ENCODE data around the gene RENBP. TPM values are rescaled to one million over a fixed set of nuclear protein-coding genes. Genes with fewer than 3 reads are reported as not detected.

RENBP gene
- total RNA-seq, 1 experiment from 2014 or later, result 0.75 TPM

DNA sequence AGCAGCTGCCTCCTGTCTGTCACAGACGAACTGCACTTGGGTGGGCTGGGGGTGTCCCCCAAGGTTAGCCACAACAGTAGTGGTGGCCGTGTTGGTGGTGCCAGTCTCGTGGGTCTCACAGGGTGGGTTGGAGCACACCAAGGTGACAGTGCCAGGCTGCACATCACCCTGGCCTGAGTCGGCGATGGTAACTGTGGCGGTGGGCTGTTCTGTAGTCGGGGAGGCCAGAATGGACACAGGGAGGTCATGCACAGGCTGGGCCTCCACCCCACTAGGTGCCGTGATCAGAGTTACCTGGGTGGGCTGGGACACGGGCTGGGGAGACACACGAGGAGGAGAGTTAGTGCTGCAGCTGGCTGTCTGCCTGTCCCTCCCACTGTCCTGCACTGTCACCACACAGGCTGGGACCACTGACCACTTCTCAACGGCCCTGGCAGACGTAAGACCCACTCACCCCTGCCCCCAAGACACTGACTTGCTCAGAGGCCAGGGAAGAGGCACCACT lies 10.8 kb upstream of the RENBP start:
- no peak for DNase-seq
- H3K36me3 Mint-ChIP-seq (ENCODE audit: insufficient read depth, unreplicated experiment), result peaks cover 78% of the 10 kb centered on the region
- H3K27me3 Mint-ChIP-seq (ENCODE audit: insufficient read depth, unreplicated experiment), result no peaks in the 10 kb centered on the region
- H3K4me3 Mint-ChIP-seq (ENCODE audit: unreplicated experiment), result no peak overlapping the region
- Histone ChIP-seq H3K36me3 (ENCODE audit: control insufficient read depth, insufficient read depth, low read length) (no peaks in the 10 kb centered on the region; the same call in 1 of the 2 replicates), H3K4me3 (ENCODE audit: low read depth, low read length) (no peak overlapping the region), H3K4me1 (no peaks in the 10 kb centered on the region), H3K27me3 (replicated peaks; ENCODE audit: control insufficient read depth, insufficient read depth, low read length) (no peaks in the 10 kb centered on the region), H3K9me3 (no peaks in the 10 kb centered on the region)
- CTCF ChIA-PET, result no interaction called here
- no peaks in the 10 kb centered on the region for H3K9me3 Mint-ChIP-seq (ENCODE audit: unreplicated experiment)
- POLR2A ChIA-PET, result no interaction called here
- no peaks in the 10 kb centered on the region for H3K4me1 Mint-ChIP-seq (ENCODE audit: low read depth, unreplicated experiment)
- H3K27ac Mint-ChIP-seq (ENCODE audit: unreplicated experiment), result no peak overlapping the region
- BruUV-seq (replicated peaks), result no TSS peak
- no peak for TF ChIP-seq CTCF (IDR thresholded peaks at IDR 0.05; ENCODE audit: insufficient read depth in 1 of 2, low read depth in 1 of 2, low read length in 1 of 2, severe bottlenecking in 1 of 2, unreplicated experiment in 1 of 2)
- intact Hi-C loops (cut with micrococcal nuclease; ENCODE audit: unreplicated experiment), result no loop called here

- Mint-ChIP-seq H3K36me3 (ENCODE audit: insufficient read depth, unreplicated experiment) (peaks cover 80% of the 10 kb centered on the region), H3K27ac (ENCODE audit: unreplicated experiment) (no peak overlapping the region), H3K4me3 (ENCODE audit: unreplicated experiment) (no peak overlapping the region), H3K27me3 (ENCODE audit: insufficient read depth, unreplicated experiment) (no peaks in the 10 kb centered on the region), H3K9me3 (ENCODE audit: unreplicated experiment) (no peaks in the 10 kb centered on the region), H3K4me1 (ENCODE audit: low read depth, unreplicated experiment) (no peaks in the 10 kb centered on the region)
- H3K27me3 ChIP-seq (replicated peaks; ENCODE audit: control insufficient read depth, insufficient read depth, low read length), result no peaks in the 10 kb centered on the region
- no peaks in the 10 kb centered on the region for H3K4me1 ChIP-seq
- TSS peak; percentile 27 for BruUV-seq (replicated peaks)
- TF ChIP-seq CTCF (IDR thresholded peaks at IDR 0.05; ENCODE audit: insufficient read depth in 1 of 2, low read depth in 1 of 2, low read length in 1 of 2, severe bottlenecking in 1 of 2, unreplicated experiment in 1 of 2), result no peak
- CTCF ChIA-PET, result no interaction called here
- intact Hi-C loops (cut with micrococcal nuclease; ENCODE audit: unreplicated experiment), result no loop called here
- no peaks in the 10 kb centered on the region; the same call in 1 of the 2 replicates for H3K36me3 ChIP-seq (ENCODE audit: control insufficient read depth, insufficient read depth, low read length)
- POLR2A ChIA-PET, result no interaction called here
- DNase-seq, result no peak
- no peak overlapping the region for H3K4me3 ChIP-seq (ENCODE audit: low read depth, low read length)
- H3K9me3 ChIP-seq, result no peaks in the 10 kb centered on the region
These were observed 10.2 kb upstream of the RENBP start for GRCh38 chrX:153954558-153955227.

DNA sequence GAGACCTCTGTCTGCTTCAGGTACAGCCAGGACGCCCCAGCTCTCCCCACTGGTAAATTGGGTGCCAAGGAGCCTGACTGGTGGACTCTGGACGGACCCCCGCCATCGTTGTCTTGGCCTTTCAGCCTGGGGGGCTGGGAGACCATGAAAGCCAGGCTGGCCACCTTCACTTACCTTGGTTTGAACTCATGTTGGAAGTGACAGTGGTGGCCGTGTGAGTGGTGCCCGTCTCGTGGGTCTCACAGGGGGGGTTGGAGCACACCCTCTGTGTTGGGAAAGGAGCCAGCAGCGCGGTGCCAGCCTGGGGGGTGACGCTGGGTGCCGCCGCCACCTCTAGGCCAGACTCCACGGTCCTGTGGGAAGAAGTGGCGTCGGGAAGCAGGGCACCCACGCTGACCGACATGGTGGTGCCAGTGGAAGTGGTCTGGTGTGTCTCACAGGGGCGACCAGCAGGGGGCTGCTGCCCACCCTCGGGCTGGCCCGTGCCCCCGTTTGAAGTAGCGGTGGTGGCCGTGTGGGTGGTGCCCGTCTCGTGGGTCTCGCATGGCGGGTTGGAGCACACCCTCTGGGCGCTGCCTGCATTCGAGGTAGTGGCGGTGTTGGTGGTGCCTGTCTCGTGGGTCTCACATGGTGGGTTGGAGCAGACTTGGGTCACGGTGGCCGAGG lies 9.6 kb upstream of the RENBP start:
- Mint-ChIP-seq H3K27ac (ENCODE audit: unreplicated experiment) (no peak overlapping the region), H3K4me1 (ENCODE audit: low read depth, unreplicated experiment) (no peaks in the 10 kb centered on the region), H3K27me3 (ENCODE audit: insufficient read depth, unreplicated experiment) (no peaks in the 10 kb centered on the region), H3K9me3 (ENCODE audit: unreplicated experiment) (no peaks in the 10 kb centered on the region), H3K36me3 (ENCODE audit: insufficient read depth, unreplicated experiment) (peaks cover 81% of the 10 kb centered on the region), H3K4me3 (ENCODE audit: unreplicated experiment) (no peak overlapping the region)
- Histone ChIP-seq H3K36me3 (ENCODE audit: control insufficient read depth, insufficient read depth, low read length) (no peaks in the 10 kb centered on the region; the same call in 1 of the 2 replicates), H3K4me1 (no peaks in the 10 kb centered on the region), H3K9me3 (no peaks in the 10 kb centered on the region), H3K4me3 (ENCODE audit: low read depth, low read length) (no peak overlapping the region), H3K27me3 (replicated peaks; ENCODE audit: control insufficient read depth, insufficient read depth, low read length) (no peaks in the 10 kb centered on the region)
- TF ChIP-seq CTCF (IDR thresholded peaks at IDR 0.05; ENCODE audit: insufficient read depth in 1 of 2, low read depth in 1 of 2, low read length in 1 of 2, severe bottlenecking in 1 of 2, unreplicated experiment in 1 of 2), result no peak
- CTCF ChIA-PET, result no interaction called here
- no TSS peak for BruUV-seq (replicated peaks)
- no peak for DNase-seq
- POLR2A ChIA-PET, result no interaction called here
- intact Hi-C loops (cut with micrococcal nuclease; ENCODE audit: unreplicated experiment), result loop anchor here (1.0 kb wide), 1 partner anchor 30 kb away; no protein-coding TSS in a partner anchor

All from Caco-2 (cell line).